ENCODE data around the gene VAV3. TPM values are rescaled to one million over a fixed set of nuclear protein-coding genes. Genes with fewer than 3 reads are reported as not detected.

VAV3 gene
- total and polyA plus RNA-seq, 10 of the 15 experiments (the other 5 are each of a cell fraction or from before 2014, with no cell fraction given) = 0.84 to 5.5 (median 3.4) TPM

GRCh38 chr1:107791348-107791747 lies 173.6 kb downstream of the VAV3 start:
- FAIRE-seq = no peak
- H2AFZ ChIP-seq (ENCODE audit: control insufficient read depth, low read depth, low read length) = no peak overlapping the region
- no TSS peak for BruUV-seq (replicated peaks)
- SMC1A ChIA-PET (ENCODE audit: uncharacterized antibody, unreplicated experiment) = interaction anchor here (0.7 to 4.2 kb wide), 4 partner anchors 9 to 338 kb away, joined by 3 to 21 read pairs (median 11); no protein-coding TSS in a partner anchor
- H4K20me1 ChIP-seq (ENCODE audit: control insufficient read depth, insufficient read depth) = no peaks in the 10 kb centered on the region; the same call in 1 of the 2 replicates
- no peak overlapping the region for H3K4me3 ChIP-seq
- H3K36me3 ChIP-seq (ENCODE audit: control insufficient read depth in 2 of 2, insufficient read depth in 2 of 2, low read length in 1 of 2) = no peaks in the 10 kb centered on the region
- intact Hi-C loops (cut with micrococcal nuclease; ENCODE audit: unreplicated experiment) (no loop called here), in situ Hi-C loops (cut with MboI) (loop anchor here (25.0 kb wide), 1 partner anchor 721 kb away; no protein-coding TSS in a partner anchor)
- H3K27me3 ChIP-seq (replicated peaks in 1 of 2; ENCODE audit: control insufficient read depth in 2 of 2, insufficient read depth in 2 of 2, low read length in 1 of 2) = no peaks in the 10 kb centered on the region; a peak in 1 of 4 replicates
- H3K79me2 ChIP-seq (ENCODE audit: control insufficient read depth, insufficient read depth, low read length) = no peaks in the 10 kb centered on the region
- H3K9ac ChIP-seq (ENCODE audit: control insufficient read depth, insufficient read depth, low read length) = no peak overlapping the region
- no peak overlapping the region for H3K4me2 ChIP-seq (ENCODE audit: control insufficient read depth, insufficient read depth)
- DNase-seq (ENCODE audit: low read depth, low spot score) = no peak
- TF ChIP-seq NFXL1 (IDR thresholded peaks at IDR 0.05; ENCODE audit: borderline replicate concordance) (no peak), HCFC1 (IDR thresholded peaks at IDR 0.05; ENCODE audit: low read length) (no peak), CBX3 (IDR thresholded peaks at IDR 0.05; ENCODE audit: borderline replicate concordance, low read depth) (no peak), E2F4 (IDR thresholded peaks at IDR 0.05; ENCODE audit: low read depth, low read length) (no peak), ASH2L (IDR thresholded peaks at IDR 0.05; ENCODE audit: borderline replicate concordance, low read depth) (no peak), NR2C1 (IDR thresholded peaks at IDR 0.05) (no peak), SPI1 (IDR thresholded peaks at IDR 0.05; ENCODE audit: borderline replicate concordance, insufficient read depth, low read depth, low read length) (no peak)
- TF ChIP-seq, protein P1, sequence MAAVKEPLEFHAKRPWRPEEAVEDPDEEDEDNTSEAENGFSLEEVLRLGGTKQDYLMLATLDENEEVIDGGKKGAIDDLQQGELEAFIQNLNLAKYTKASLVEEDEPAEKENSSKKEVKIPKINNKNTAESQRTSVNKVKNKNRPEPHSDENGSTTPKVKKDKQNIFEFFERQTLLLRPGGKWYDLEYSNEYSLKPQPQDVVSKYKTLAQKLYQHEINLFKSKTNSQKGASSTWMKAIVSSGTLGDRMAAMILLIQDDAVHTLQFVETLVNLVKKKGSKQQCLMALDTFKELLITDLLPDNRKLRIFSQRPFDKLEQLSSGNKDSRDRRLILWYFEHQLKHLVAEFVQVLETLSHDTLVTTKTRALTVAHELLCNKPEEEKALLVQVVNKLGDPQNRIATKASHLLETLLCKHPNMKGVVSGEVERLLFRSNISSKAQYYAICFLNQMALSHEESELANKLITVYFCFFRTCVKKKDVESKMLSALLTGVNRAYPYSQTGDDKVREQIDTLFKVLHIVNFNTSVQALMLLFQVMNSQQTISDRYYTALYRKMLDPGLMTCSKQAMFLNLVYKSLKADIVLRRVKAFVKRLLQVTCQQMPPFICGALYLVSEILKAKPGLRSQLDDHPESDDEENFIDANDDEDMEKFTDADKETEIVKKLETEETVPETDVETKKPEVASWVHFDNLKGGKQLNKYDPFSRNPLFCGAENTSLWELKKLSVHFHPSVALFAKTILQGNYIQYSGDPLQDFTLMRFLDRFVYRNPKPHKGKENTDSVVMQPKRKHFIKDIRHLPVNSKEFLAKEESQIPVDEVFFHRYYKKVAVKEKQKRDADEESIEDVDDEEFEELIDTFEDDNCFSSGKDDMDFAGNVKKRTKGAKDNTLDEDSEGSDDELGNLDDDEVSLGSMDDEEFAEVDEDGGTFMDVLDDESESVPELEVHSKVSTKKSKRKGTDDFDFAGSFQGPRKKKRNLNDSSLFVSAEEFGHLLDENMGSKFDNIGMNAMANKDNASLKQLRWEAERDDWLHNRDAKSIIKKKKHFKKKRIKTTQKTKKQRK (IDR thresholded peaks at IDR 0.05; ENCODE audit: low read depth, low read length) = no peak
- no peak for ATAC-seq
- CTCF ChIA-PET = interaction anchor here (0.7 to 2.9 kb wide), 4 partner anchors 9 to 172 kb away, joined by 3 to 24 read pairs (median 3); no protein-coding TSS in a partner anchor
- H3K4me1 ChIP-seq (ENCODE audit: control insufficient read depth, insufficient read depth, low read length) = peaks cover 7% of the 10 kb centered on the region; the same call in 1 of the 2 replicates
- POLR2A ChIA-PET = no interaction called here
- no peak overlapping the region for H3K27ac ChIP-seq (ENCODE audit: control insufficient read depth, insufficient read depth)
- H3K9me3 ChIP-seq (replicated peaks; ENCODE audit: control insufficient read depth, insufficient read depth, low read length) = no peaks in the 10 kb centered on the region
- RAD21 ChIA-PET (ENCODE audit: unreplicated experiment) = interaction anchor here (5.7 kb wide), 1 partner anchor 8 kb away, joined by 47 read pairs; no protein-coding TSS in a partner anchor

All from GM12878 (cell line).